Activated T-cell treated with anti-CD3 and anti-CD28 coated beads, Interleukin-2, amount 50 U/mL, for 4 hours (primary cell): ENCODE results near the gene PRPF19. TPM values are rescaled to one million over a fixed set of nuclear protein-coding genes. Genes with fewer than 3 reads are reported as not detected.

ENCODE experiments used
- ATAC-seq, 2 donors: fragments of 200-7000 bp; cut with Tn5 transposase; one replicate each; pipeline ENCODE4 v1.10.0; 2021
- DNase-seq: peaks from one replicate; pipeline ENCODE4 v3.0.0-alpha.2; 2020
- H3K27me3 Mint-ChIP-seq: one replicate; pipeline ENCODE4 v1.8.0; 2021; ENCODE audit warnings: low read depth, mixed read lengths
- H3K36me3 Mint-ChIP-seq: one replicate; pipeline ENCODE4 v1.8.0; 2022; ENCODE audit warnings: mixed read lengths; ENCODE audit not compliant: insufficient read depth
- H3K4me1 Mint-ChIP-seq: one replicate; pipeline ENCODE4 v1.8.0; 2021; ENCODE audit warnings: low read depth, mixed read lengths
- H3K4me3 Mint-ChIP-seq: one replicate; pipeline ENCODE4 v1.8.0; 2021; ENCODE audit warnings: mild to moderate bottlenecking, moderate library complexity, mixed read lengths
- H3K9me3 Mint-ChIP-seq: one replicate; pipeline ENCODE4 v1.8.0; 2021; ENCODE audit warnings: mixed read lengths
- total RNA-seq, 3 donors: library from RNA; stranded (reverse); gene quantifications; one replicate each; pipeline ENCODE4 v1.2.1, GENCODE V29; 2021

Gene PRPF19
- total RNA-seq, 3 donors from 2014 or later, result 297 to 335 (median 311) TPM

- H3K27me3 Mint-ChIP-seq, result no peaks in the 10 kb centered on the region
- H3K36me3 Mint-ChIP-seq, result peaks cover 8% of the 10 kb centered on the region
- ATAC-seq (no peak), DNase-seq (no peak)
- no peaks in the 10 kb centered on the region for H3K9me3 Mint-ChIP-seq
- H3K4me1 Mint-ChIP-seq, result peaks cover 13% of the 10 kb centered on the region
- no peak overlapping the region for H3K4me3 Mint-ChIP-seq
Measured at GRCh38 chr11:60872961-60873524, 33.3 kb downstream of the PRPF19 start.

DNA sequence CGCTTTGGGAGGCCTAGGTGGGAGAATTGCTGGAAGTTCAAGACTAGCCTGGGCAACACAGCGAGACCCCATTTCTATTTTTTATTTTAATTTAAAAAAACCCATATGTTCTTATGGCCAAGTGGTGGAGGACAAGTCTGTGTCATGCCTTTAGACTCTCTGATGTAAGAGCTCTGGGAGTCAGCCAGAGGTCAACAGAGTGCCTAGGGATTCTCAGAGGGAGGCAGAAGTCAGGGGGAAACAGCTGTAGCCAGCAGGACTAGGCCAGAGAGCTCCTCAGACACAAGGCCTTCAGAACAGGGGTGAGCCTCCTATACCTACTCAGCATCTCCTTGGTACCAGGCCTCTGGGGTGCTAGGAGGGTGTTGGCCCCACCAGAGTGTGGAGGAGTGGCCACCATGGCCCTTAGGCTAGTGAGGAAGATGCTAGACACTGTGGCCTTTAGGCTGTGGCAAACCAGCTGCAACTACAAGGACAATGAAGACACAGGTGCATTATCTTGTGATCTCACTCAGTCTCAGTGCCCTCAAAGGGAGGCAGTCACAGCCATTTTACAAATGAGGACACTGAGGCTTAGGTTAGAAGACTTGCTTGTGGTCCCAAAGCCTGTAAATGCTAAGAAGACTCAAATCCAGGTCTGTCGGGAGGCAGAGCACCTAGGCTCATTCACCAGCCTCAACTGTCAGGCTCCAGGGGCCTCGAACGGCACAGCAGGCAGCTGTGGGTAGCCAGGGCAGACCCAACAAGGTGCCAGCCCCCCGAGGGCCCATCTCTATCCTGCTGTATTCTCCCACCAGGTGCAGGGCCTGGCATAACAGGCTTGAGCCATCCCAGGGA, 34.0 kb downstream of the PRPF19 start:
- Mint-ChIP-seq H3K4me1 (peaks cover 13% of the 10 kb centered on the region), H3K27me3 (no peaks in the 10 kb centered on the region), H3K36me3 (peaks cover 3% of the 10 kb centered on the region), H3K4me3 (no peak overlapping the region), H3K9me3 (no peaks in the 10 kb centered on the region)
- ATAC-seq, result no peak
- DNase-seq, result no peak

- Mint-ChIP-seq H3K27me3 (no peaks in the 10 kb centered on the region), H3K9me3 (no peaks in the 10 kb centered on the region), H3K4me1 (peaks cover 13% of the 10 kb centered on the region), H3K36me3 (no peaks in the 10 kb centered on the region), H3K4me3 (no peak overlapping the region)
- DNase-seq (no peak), ATAC-seq (peak; percentile 13 to 42)
Measured at GRCh38 chr11:60871378-60872061, 34.9 kb downstream of the PRPF19 start.

DNA sequence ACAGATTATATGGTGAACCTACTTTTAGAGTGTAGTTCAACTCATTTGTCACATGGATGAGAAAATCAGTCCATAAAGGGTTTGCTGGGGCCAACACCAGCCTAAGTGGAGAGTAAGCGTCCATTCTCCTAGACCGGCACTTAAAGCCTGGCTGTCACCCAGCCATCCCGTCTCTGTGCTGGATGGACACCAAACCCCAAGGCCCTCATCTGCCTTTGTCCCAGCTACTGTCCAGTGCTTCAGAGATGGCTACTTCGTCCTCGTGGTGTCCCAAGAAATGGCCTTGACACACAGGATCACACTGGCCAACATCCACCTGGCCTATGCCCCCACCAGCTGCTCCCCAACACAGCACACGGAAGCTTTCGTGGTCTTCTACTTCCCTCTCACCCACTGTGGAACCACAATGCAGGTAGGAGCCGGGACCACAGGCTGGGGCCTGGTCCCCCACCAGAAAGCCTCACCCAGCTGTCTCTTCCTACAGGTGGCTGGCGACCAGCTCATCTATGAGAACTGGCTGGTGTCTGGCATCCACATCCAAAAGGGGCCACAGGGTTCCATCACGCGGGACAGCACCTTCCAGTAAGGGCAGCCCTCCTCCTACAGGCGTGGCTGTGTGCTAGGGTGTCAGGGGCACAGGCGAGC, 35.5 kb downstream of the PRPF19 start:
- Mint-ChIP-seq H3K4me1 (peaks cover 13% of the 10 kb centered on the region), H3K36me3 (no peaks in the 10 kb centered on the region), H3K27me3 (no peaks in the 10 kb centered on the region), H3K4me3 (no peak overlapping the region), H3K9me3 (no peaks in the 10 kb centered on the region)
- DNase-seq (no peak), ATAC-seq (peak in 1 of 2 donors; percentile 12)

- H3K4me1 Mint-ChIP-seq, result peaks cover 13% of the 10 kb centered on the region
- H3K27me3 Mint-ChIP-seq, result no peaks in the 10 kb centered on the region
- no peaks in the 10 kb centered on the region for H3K9me3 Mint-ChIP-seq
- DNase-seq, result no peak
- no peak for ATAC-seq
- H3K4me3 Mint-ChIP-seq, result no peak overlapping the region
- H3K36me3 Mint-ChIP-seq, result no peaks in the 10 kb centered on the region
Measured at GRCh38 chr11:60870276-60870675, 36.1 kb downstream of the PRPF19 start.

- peaks cover 13% of the 10 kb centered on the region for H3K4me1 Mint-ChIP-seq
- DNase-seq, result no peak
- no peak for ATAC-seq
- H3K36me3 Mint-ChIP-seq, result no peaks in the 10 kb centered on the region
- H3K27me3 Mint-ChIP-seq, result no peaks in the 10 kb centered on the region
- no peak overlapping the region for H3K4me3 Mint-ChIP-seq
- H3K9me3 Mint-ChIP-seq, result no peaks in the 10 kb centered on the region
Measured at GRCh38 chr11:60869451-60869825, 36.9 kb downstream of the PRPF19 start.

DNA sequence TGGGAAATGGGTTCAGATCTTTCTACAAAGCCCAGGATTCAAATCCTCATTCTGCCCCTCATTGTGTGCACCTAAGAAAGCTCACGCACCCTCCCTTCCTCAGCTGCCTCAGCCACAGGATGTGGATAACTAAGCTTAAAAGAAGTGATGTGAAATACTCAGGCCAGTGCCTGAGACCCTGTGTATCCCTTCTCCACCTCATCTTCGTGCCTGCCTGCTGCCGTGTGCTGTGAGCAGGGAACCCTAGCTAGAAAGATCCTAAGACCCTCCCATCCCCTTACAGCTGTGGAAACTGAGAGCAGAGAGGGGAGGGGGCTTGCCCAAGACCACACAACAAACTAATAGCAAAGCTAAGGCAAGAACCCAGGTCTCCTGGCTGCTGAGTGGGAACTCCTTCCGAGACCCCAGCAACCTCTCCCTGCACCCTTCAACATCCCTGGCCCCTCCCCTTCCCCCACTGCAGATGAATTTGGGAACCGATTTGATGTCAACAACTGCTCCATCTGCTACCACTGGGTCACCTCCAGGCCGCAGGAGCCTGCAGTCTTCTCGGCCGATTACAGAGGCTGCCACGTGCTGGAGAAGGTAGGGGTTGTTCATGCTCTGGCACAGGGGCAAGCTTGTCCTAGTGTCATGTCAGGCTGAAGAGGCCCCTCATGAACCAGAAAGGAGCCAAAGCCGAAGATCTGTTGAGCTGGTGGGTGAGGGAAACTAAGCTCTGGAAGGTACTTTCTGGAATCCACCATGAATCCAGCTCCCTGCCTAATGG, 37.5 kb downstream of the PRPF19 start:
- Mint-ChIP-seq H3K9me3 (no peaks in the 10 kb centered on the region), H3K4me3 (no peak overlapping the region), H3K27me3 (no peaks in the 10 kb centered on the region), H3K4me1 (peaks cover 13% of the 10 kb centered on the region), H3K36me3 (no peaks in the 10 kb centered on the region)
- no peak for DNase-seq
- ATAC-seq, result no peak

GRCh38 chr11:60867871-60868681, 38.3 kb downstream of the PRPF19 start:
- peaks cover 10% of the 10 kb centered on the region for H3K4me1 Mint-ChIP-seq
- no peaks in the 10 kb centered on the region for H3K9me3 Mint-ChIP-seq
- no peaks in the 10 kb centered on the region for H3K36me3 Mint-ChIP-seq
- ATAC-seq (no peak), DNase-seq (no peak)
- H3K4me3 Mint-ChIP-seq, result no peak overlapping the region
- no peaks in the 10 kb centered on the region for H3K27me3 Mint-ChIP-seq

DNA sequence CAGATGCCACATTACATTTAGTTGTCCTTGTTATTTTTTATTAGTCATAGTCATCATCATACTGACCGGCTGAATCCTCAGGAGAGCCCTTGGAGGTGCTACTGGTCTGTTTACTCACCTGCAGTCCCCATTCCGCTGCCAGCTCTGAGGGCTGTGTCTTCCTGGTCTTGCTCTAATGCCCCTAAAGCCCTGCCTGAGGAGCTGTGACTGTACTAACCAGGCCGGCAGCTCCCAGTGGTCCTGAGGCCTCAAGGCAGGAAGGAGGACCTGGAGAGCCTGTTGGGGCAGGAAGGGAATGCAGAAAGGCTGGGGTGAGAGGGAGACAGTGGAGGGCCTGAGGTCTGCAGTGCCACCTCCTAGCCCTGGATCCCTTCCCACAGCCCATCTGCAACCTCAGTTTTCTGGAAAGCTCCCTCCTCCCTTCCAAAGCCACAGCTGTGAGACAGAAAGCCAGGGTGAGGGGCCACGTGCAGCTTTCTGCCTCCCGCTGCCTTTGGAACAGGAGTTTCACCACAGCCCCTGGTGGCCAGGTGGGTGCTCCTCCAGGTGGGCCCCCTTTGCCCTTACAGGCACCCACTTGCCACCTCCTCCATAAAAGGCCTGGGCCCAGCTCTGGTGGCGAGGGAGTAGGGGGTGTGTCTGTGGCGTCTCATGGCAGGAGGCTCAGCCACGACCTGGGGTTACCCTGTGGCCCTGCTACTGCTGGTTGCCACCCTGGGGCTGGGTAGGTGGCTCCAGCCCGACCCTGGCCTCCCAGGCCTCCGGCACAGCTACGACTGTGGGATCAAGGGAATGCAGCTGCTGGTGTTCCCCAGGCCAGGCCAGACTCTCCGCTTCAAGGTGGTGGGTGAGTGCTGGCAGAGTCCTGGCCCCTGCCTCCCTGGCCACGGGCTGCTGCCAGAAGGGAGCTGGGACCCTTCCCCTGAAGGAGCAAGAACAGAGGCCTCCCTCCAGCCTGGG, 39.2 kb downstream of the PRPF19 start, which contains the start of gene ZP1:
ZP1 (plus strand) TSS at position 632 of the 960 bp plus-strand sequence; CDS start at position 652, 20 bp downstream.
- no peaks in the 10 kb centered on the region for H3K27me3 Mint-ChIP-seq
- no peak for DNase-seq
- no peak for ATAC-seq
- no peaks in the 10 kb centered on the region for H3K9me3 Mint-ChIP-seq
- peaks cover 8% of the 10 kb centered on the region for H3K4me1 Mint-ChIP-seq
- no peaks in the 10 kb centered on the region for H3K36me3 Mint-ChIP-seq
- no peak within 1 kb of the TSS for H3K4me3 Mint-ChIP-seq

DNA sequence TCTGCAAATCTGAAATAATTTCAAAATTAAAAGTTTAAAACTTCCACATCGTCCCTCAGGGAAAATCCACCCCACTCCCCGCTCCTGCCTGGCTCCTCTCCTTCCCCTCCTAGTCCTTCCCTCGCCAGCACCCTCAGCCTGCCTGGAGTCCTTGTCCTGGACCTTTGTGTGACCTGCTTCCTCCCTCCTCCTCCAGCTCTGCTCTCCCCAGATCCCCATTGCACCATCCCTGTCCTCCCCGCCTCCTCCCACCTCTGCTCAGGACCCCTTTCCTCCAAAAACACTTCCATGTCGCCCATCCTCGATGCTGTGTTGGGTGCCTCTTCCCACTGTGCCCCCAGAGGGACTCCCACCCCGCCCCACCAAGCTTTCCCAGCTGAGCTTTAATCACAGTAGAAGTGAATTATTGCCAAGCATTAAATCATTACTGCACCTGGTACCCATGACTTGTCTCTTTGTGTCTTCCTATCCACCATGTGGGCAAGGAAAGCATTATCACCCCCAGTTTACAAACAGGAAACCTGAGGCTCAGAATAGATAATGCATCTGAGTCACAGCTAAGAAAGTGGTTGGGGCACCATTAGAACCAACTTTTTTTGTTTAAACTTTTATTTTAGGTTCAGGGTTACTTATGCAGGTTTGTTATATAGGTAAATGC, 41.4 kb downstream of the PRPF19 start:
- Mint-ChIP-seq H3K36me3 (no peaks in the 10 kb centered on the region), H3K4me1 (no peaks in the 10 kb centered on the region), H3K9me3 (no peaks in the 10 kb centered on the region), H3K4me3 (no peak overlapping the region), H3K27me3 (no peaks in the 10 kb centered on the region)
- no peak for DNase-seq
- ATAC-seq, result peak in 1 of 2 donors; percentile 37

- Mint-ChIP-seq H3K27me3 (no peaks in the 10 kb centered on the region), H3K36me3 (no peaks in the 10 kb centered on the region), H3K4me3 (no peak overlapping the region), H3K4me1 (peaks cover 6% of the 10 kb centered on the region), H3K9me3 (no peaks in the 10 kb centered on the region)
- DNase-seq (no peak), ATAC-seq (no peak)
Measured at GRCh38 chr11:60863550-60864521, 42.5 kb downstream of the PRPF19 start.
